DND-41 (cell line): ENCODE results near the gene GMPPA.

Experiments used
- ATAC-seq: fragments of 200-7000 bp; cut with Tn5 transposase; 3 replicates; pipeline ENCODE4 v1.9.1; 2021; ENCODE audit warnings: low read depth; ENCODE audit not compliant: insufficient read depth
- DNase-seq: peaks from one replicate; pipeline ENCODE4 v3.0.0-alpha.2; 2020
- H2AFZ ChIP-seq: 2 replicates; pipeline ENCODE4 v1.6.0; 2012; ENCODE audit warnings: low read depth, low read length
- H3K27ac ChIP-seq: 2 replicates; pipeline ENCODE4 v1.5.1; 2012; ENCODE audit warnings: low read length, inconsistent platforms
- H3K27me3 ChIP-seq: fragments of 200-600 bp; sonication (generic); 2 replicates; pipeline ENCODE4 v1.6.0; 2012; ENCODE audit warnings: low read length, mild to moderate bottlenecking, inconsistent platforms; ENCODE audit not compliant: insufficient read depth, poor library complexity
- H3K36me3 ChIP-seq: 2 replicates; pipeline ENCODE4 v1.5.1; 2012; ENCODE audit warnings: low read length, inconsistent platforms; ENCODE audit not compliant: insufficient read depth
- H3K4me1 ChIP-seq: 2 replicates; pipeline ENCODE4 v1.5.1; 2012; ENCODE audit warnings: mild to moderate bottlenecking, low read length; ENCODE audit not compliant: insufficient read depth
- H3K4me2 ChIP-seq: 2 replicates; pipeline ENCODE4 v1.6.0; 2012; ENCODE audit warnings: mild to moderate bottlenecking, moderate library complexity, low read length, inconsistent platforms; ENCODE audit not compliant: insufficient read depth
- H3K4me3 ChIP-seq, 2 experiments: fragments of 200-600 bp in 1 of 2; shearing (Covaris generic) in 1 of 2; 2 replicates each; pipeline ENCODE4 v1.5.1; 2012 to 2016; ENCODE audit warnings: inconsistent platforms in 2 of 2, low read length in 2 of 2, mild to moderate bottlenecking in 2 of 2, low read depth in 1 of 2, moderate library complexity in 1 of 2
- H3K79me2 ChIP-seq: 2 replicates; pipeline ENCODE4 v1.6.0; 2012; ENCODE audit warnings: low read length, inconsistent platforms; ENCODE audit not compliant: insufficient read depth
- H3K9ac ChIP-seq: 2 replicates; pipeline ENCODE4 v1.6.0; 2012; ENCODE audit warnings: low read depth, mild to moderate bottlenecking, inconsistent platforms, low read length, moderate library complexity
- H3K9me3 ChIP-seq: 2 replicates; pipeline ENCODE4 v1.5.1; 2012; ENCODE audit warnings: low read length, moderate library complexity, mild to moderate bottlenecking, inconsistent platforms; ENCODE audit not compliant: insufficient read depth, severe bottlenecking
- H4K20me1 ChIP-seq: 2 replicates; pipeline ENCODE4 v1.6.0; 2012; ENCODE audit warnings: low read length; ENCODE audit not compliant: insufficient read depth
- CTCF ChIP-seq: IDR thresholded peaks from 2 replicates; pipeline ENCODE4 v1.5.1; 2012; ENCODE audit warnings: borderline replicate concordance, low read length, moderate library complexity, mild to moderate bottlenecking; ENCODE audit not compliant: poor library complexity, severe bottlenecking; ENCODE audit errors: extremely low read depth
- EZH2 ChIP-seq: IDR thresholded peaks from 3 replicates; pipeline ENCODE4 v1.6.1; 2012; ENCODE audit warnings: borderline replicate concordance, low read depth, mild to moderate bottlenecking, moderate library complexity, low read length, inconsistent platforms; ENCODE audit not compliant: severe bottlenecking

The GMPPA gene

DNA sequence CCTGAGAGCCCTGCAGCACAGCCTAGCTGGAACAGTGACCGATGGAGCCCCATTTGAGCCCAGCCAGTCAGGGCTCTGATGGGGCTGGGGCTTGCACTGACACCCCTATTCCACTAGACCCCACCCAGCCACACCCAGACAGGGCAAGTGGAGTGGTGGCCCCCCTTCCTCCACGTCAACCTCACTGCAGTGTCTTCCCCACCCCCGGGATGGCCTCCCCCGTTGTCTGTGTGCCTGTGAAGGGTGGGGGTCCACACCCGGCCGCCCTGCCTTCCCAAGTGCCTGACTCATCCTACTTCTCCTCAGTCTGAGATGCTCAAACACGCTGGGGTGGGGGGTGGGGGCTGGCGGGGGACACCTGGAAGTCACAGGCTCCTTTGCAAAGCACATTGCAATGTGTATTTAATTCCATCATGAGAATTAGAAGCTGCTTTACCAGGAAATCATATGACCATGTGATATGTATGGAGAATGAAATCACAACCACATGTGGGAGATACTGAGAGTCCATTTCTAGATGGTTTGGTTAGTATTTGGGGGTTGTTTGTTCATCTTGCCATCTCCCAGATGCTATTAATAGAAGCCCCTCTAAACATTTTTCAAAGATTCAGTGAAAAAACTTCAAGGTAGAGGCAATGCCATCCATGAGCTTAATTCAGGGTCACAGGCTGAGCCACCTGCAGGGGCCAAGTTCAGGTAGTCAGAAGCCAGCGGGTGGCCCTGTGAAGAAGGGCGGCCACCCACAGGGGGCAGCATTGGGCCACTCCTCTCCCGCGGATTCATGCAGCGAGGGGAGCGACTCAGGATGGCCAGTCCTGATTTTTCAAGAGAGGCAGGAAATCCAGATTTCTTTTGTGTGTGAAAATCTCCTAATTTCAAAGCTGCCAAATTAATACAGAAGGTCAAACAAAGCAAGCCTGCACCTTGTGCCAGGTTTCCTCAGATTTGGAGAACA lies 22.7 kb upstream of the GMPPA start:
- TF ChIP-seq CTCF (peak; percentile 80), EZH2 (no peak)
- Histone ChIP-seq H3K4me2 (no peak overlapping the region), H3K27ac (no peak overlapping the region), H3K79me2 (no peaks in the 10 kb centered on the region), H3K27me3 (no peaks in the 10 kb centered on the region), H3K9me3 (no peaks in the 10 kb centered on the region), H2AFZ (no peak overlapping the region), H3K9ac (no peak overlapping the region), H3K36me3 (no peaks in the 10 kb centered on the region), H4K20me1 (peaks cover 5% of the 10 kb centered on the region), H3K4me3 (no peak overlapping the region), H3K4me1 (no peaks in the 10 kb centered on the region)
- DNase-seq (peak; percentile 64), ATAC-seq (peak; percentile 86)

GRCh38 chr2:219476652-219477151 lies 22.0 kb upstream of the GMPPA start:
- H3K9ac ChIP-seq, result no peak overlapping the region
- no peak overlapping the region for H3K27ac ChIP-seq
- peaks cover 5% of the 10 kb centered on the region for H4K20me1 ChIP-seq
- DNase-seq (peak; percentile 19), ATAC-seq (0 out of 3 replicates have a peak, but pooled peaks have one; percentile 23)
- no peaks in the 10 kb centered on the region for H3K9me3 ChIP-seq
- TF ChIP-seq CTCF, result no peak
- no peak for TF ChIP-seq EZH2
- H3K79me2 ChIP-seq, result no peaks in the 10 kb centered on the region
- no peaks in the 10 kb centered on the region for H3K4me1 ChIP-seq
- no peak overlapping the region for H3K4me3 ChIP-seq
- H3K27me3 ChIP-seq, result no peaks in the 10 kb centered on the region
- H3K4me2 ChIP-seq, result no peak overlapping the region
- no peaks in the 10 kb centered on the region for H3K36me3 ChIP-seq
- no peak overlapping the region for H2AFZ ChIP-seq

- H3K79me2 ChIP-seq, result no peaks in the 10 kb centered on the region
- no peaks in the 10 kb centered on the region for H3K36me3 ChIP-seq
- H3K27ac ChIP-seq, result no peak overlapping the region
- H3K27me3 ChIP-seq, result no peaks in the 10 kb centered on the region
- H2AFZ ChIP-seq, result no peak overlapping the region
- H3K4me1 ChIP-seq, result no peaks in the 10 kb centered on the region
- peaks cover 5% of the 10 kb centered on the region for H4K20me1 ChIP-seq
- TF ChIP-seq EZH2 (no peak), CTCF (no peak)
- no peak for DNase-seq
- H3K4me2 ChIP-seq, result no peak overlapping the region
- no peak overlapping the region for H3K4me3 ChIP-seq
- no peaks in the 10 kb centered on the region for H3K9me3 ChIP-seq
- H3K9ac ChIP-seq, result no peak overlapping the region
- ATAC-seq, result no peak
Measured at GRCh38 chr2:219477179-219477578, 21.5 kb upstream of the GMPPA start.
